Liver (tissue), 3 donors: Measurements from ENCODE around the gene IGF2.

Experiments
- CTCF ChIP-seq: fragments of 150-350 bp; IDR thresholded peaks from 2 replicates; pipeline ENCODE4 v1.5.1; 2017; ENCODE audit warnings: improper control_type of control experiment, low read depth, low read length; ENCODE audit not compliant: missing input control
- EGR1 ChIP-seq, 2 donors: IDR thresholded peaks; 2 replicates each; pipeline ENCODE4 v1.6.1; 2016 to 2018; ENCODE audit warnings: antibody characterized with exemption in 2 of 2, low read depth in 2 of 2
- FOXA1 ChIP-seq: IDR thresholded peaks from 2 replicates; pipeline ENCODE4 v1.6.1; 2016; ENCODE audit warnings: antibody characterized with exemption
- GABPA ChIP-seq, 2 donors: IDR thresholded peaks in 1 of 2; conservative IDR thresholded peaks in 1 of 2; 2 replicates each; pipeline ENCODE4 v1.6.1; 2016; ENCODE audit warnings: antibody characterized with exemption in 2 of 2, mild to moderate bottlenecking in 1 of 2, moderate library complexity in 1 of 2
- JUND ChIP-seq, 2 donors: IDR thresholded peaks; 2 replicates each; pipeline ENCODE4 v1.6.1; 2016; ENCODE audit warnings: antibody characterized with exemption in 2 of 2
- NR2F2 ChIP-seq: IDR thresholded peaks from 2 replicates; pipeline ENCODE4 v1.6.1; 2016; ENCODE audit warnings: antibody characterized with exemption
- RAD21 ChIP-seq, 2 donors: IDR thresholded peaks; 2 replicates each; pipeline ENCODE4 v1.6.1; 2016; ENCODE audit warnings: antibody characterized with exemption in 2 of 2, mild to moderate bottlenecking in 2 of 2
- RXRA ChIP-seq, 2 donors: IDR thresholded peaks; 2 replicates each; pipeline ENCODE4 v1.6.1; 2017 to 2018; ENCODE audit warnings: antibody characterized with exemption in 2 of 2, mild to moderate bottlenecking in 1 of 2
- SP1 ChIP-seq: IDR thresholded peaks from 2 replicates; pipeline ENCODE4 v1.6.1; 2018; ENCODE audit warnings: antibody characterized with exemption, mild to moderate bottlenecking
- TAF1 ChIP-seq: conservative IDR thresholded peaks from 2 replicates; pipeline ENCODE4 v1.6.1; 2016; ENCODE audit warnings: antibody characterized with exemption, mild to moderate bottlenecking
- TF ChIP-seq, protein P1 (sequence below): IDR thresholded peaks from 2 replicates; pipeline ENCODE4 v1.6.1; 2016; ENCODE audit warnings: antibody characterized with exemption
- TF ChIP-seq, protein P2 (sequence below): IDR thresholded peaks from 2 replicates; pipeline ENCODE4 v1.6.1; 2016; ENCODE audit warnings: antibody characterized with exemption
- TF ChIP-seq, protein P3 (sequence below): IDR thresholded peaks from 2 replicates; pipeline ENCODE4 v1.6.1; 2016; ENCODE audit warnings: antibody characterized with exemption
- donor health status: healthy.
- donor health status: healthy.

GRCh38 chr11:2165571-2165970 is 26.4 kb upstream of the IGF2 start:
- TF ChIP-seq CTCF (no peak), RXRA (IDR thresholded peaks at IDR 0.05) (no peak), EGR1 (IDR thresholded peaks at IDR 0.05; ENCODE audit: low read depth in 2 of 2) (no peak), SP1 (no peak), TAF1 (no peak), JUND (IDR thresholded peaks at IDR 0.05) (no peak), GABPA (IDR thresholded peaks at IDR 0.05 in 1 of 2, conservative IDR thresholded peaks at IDR 0.05 in 1 of 2) (no peak), RAD21 (IDR thresholded peaks at IDR 0.05) (no peak), FOXA1 (no peak), NR2F2 (no peak)
- TF ChIP-seq, protein P1, sequence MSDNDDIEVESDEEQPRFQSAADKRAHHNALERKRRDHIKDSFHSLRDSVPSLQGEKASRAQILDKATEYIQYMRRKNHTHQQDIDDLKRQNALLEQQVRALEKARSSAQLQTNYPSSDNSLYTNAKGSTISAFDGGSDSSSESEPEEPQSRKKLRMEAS: no peak
- TF ChIP-seq, protein P2, sequence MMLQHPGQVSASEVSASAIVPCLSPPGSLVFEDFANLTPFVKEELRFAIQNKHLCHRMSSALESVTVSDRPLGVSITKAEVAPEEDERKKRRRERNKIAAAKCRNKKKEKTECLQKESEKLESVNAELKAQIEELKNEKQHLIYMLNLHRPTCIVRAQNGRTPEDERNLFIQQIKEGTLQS: no peak
- TF ChIP-seq, protein P3, sequence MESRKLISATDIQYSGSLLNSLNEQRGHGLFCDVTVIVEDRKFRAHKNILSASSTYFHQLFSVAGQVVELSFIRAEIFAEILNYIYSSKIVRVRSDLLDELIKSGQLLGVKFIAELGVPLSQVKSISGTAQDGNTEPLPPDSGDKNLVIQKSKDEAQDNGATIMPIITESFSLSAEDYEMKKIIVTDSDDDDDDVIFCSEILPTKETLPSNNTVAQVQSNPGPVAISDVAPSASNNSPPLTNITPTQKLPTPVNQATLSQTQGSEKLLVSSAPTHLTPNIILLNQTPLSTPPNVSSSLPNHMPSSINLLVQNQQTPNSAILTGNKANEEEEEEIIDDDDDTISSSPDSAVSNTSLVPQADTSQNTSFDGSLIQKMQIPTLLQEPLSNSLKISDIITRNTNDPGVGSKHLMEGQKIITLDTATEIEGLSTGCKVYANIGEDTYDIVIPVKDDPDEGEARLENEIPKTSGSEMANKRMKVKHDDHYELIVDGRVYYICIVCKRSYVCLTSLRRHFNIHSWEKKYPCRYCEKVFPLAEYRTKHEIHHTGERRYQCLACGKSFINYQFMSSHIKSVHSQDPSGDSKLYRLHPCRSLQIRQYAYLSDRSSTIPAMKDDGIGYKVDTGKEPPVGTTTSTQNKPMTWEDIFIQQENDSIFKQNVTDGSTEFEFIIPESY: no peak
